ENCODE data around the gene CLDND2.

The CLDND2 gene

GRCh38 chr19:51352783-51353360 is 15.9 kb downstream of the CLDND2 start:
- no peak for DNase-seq

- DNase-seq: no peak
These were observed 17.4 kb downstream of the CLDND2 start for GRCh38 chr19:51351266-51351990.

GRCh38 chr19:51347209-51347928 is 21.4 kb downstream of the CLDND2 start:
- DNase-seq: no peak

- no peak for DNase-seq
These were observed 22.1 kb downstream of the CLDND2 start for GRCh38 chr19:51346742-51347141.

- DNase-seq: no peak
These were observed 23.7 kb downstream of the CLDND2 start for GRCh38 chr19:51345076-51345620.

- no peak for DNase-seq
These were observed 25.9 kb downstream of the CLDND2 start for GRCh38 chr19:51342631-51343569.

- DNase-seq: no peak
These were observed 26.7 kb downstream of the CLDND2 start, which contains the start of gene VSIG10L for GRCh38 chr19:51341976-51342580. Gene VSIG10L, minus strand, starts transcription at chr19:51342139. Its CDS starts 15 bp downstream, at chr19:51342124.

- no peak for DNase-seq
These were observed 27.7 kb downstream of the CLDND2 start for GRCh38 chr19:51341066-51341465.

GRCh38 chr19:51339687-51340656 is 28.8 kb downstream of the CLDND2 start:
- DNase-seq: peak; percentile 96

GRCh38 chr19:51339313-51339686 is 29.5 kb downstream of the CLDND2 start:
- no peak for DNase-seq

- peak; percentile 85 for DNase-seq
These were observed 30.1 kb downstream of the CLDND2 start for GRCh38 chr19:51338563-51339312.

- DNase-seq: no peak
These were observed 30.8 kb downstream of the CLDND2 start for GRCh38 chr19:51337861-51338562.

- no peak for DNase-seq
These were observed 31.5 kb downstream of the CLDND2 start for GRCh38 chr19:51337141-51337860.

GRCh38 chr19:51333836-51334460 is 34.9 kb downstream of the CLDND2 start:
- no peak for DNase-seq

GRCh38 chr19:51331716-51332115 is 37.1 kb downstream of the CLDND2 start:
- no peak for DNase-seq

GRCh38 chr19:51331193-51331592 is 37.6 kb downstream of the CLDND2 start:
- DNase-seq: no peak

- DNase-seq: no peak
These were observed 38.4 kb downstream of the CLDND2 start for GRCh38 chr19:51330366-51330765.

- DNase-seq: no peak
These were observed 39.4 kb downstream of the CLDND2 start for GRCh38 chr19:51329411-51329810.

All from activated CD4-positive, alpha-beta T cell treated with anti-CD3 and anti-CD28 coated beads, Interleukin-2, amount 50 U/mL, for 16 hours (primary cell).